Thoracic aorta (tissue), 2 donors: Measurements from ENCODE around the gene COL5A3. TPM values are rescaled to one million over a fixed set of nuclear protein-coding genes. Genes with fewer than 3 reads are reported as not detected.

Source experiments
- ATAC-seq: fragments of 150-250 bp; one replicate; pipeline ENCODE4 v1.8.0; 2017; ENCODE audit warnings: low read depth; ENCODE audit not compliant: insufficient number of reproducible peaks, low FRiP score
- DNase-seq: peaks from one replicate; pipeline ENCODE4 v3.0.0-alpha.2; 2020; ENCODE audit warnings: low spot score
- H3K27ac ChIP-seq, 2 donors: fragments of 200-600 bp; sonication (generic); 1 replicate in 1 of 2; 2 replicates in 1 of 2; pipeline ENCODE4 v1.5.1; 2016; ENCODE audit warnings: mild to moderate bottlenecking in 2 of 2, moderate library complexity in 2 of 2
- H3K27me3 ChIP-seq: fragments of 200-600 bp; sonication (generic); replicated peaks from 2 replicates; pipeline ENCODE4 v1.6.0; 2016; ENCODE audit warnings: mild to moderate bottlenecking; ENCODE audit not compliant: insufficient read depth
- H3K36me3 ChIP-seq: fragments of 200-600 bp; sonication (generic); one replicate; pipeline ENCODE4 v1.5.1; 2016
- H3K4me1 ChIP-seq, 2 donors: fragments of 200-600 bp; sonication (generic); 1 replicate in 1 of 2; 2 replicates in 1 of 2; pipeline versions ENCODE4 v1.5.1 to v1.6.0; 2016; ENCODE audit warnings: low read depth in 2 of 2, mild to moderate bottlenecking in 1 of 2; ENCODE audit not compliant: control insufficient read depth in 1 of 2
- H3K4me3 ChIP-seq: fragments of 200-600 bp; sonication (generic); 2 replicates; pipeline ENCODE4 v1.5.1; 2016; ENCODE audit warnings: mild to moderate bottlenecking
- H3K9me3 ChIP-seq: fragments of 200-600 bp; sonication (generic); 2 replicates; pipeline ENCODE4 v1.5.1; 2016
- total RNA-seq, 2 donors: library from RNA; depleted of rRNA; stranded (reverse); fragments of >200 nt; gene quantifications; one replicate each; pipeline versions ENCODE4 v1.1.0 to v1.2.3, GENCODE V29; 2016
- TF ChIP-seq, protein P1 (sequence below): fragments of 200-600 bp; sonication (generic); IDR thresholded peaks from one replicate; pipeline ENCODE4 v1.5.1; 2019; ENCODE audit warnings: antibody characterized with exemption

The COL5A3 gene
- total RNA-seq, 2 donors from 2014 or later, result 11.1 to 14.3 TPM

DNA sequence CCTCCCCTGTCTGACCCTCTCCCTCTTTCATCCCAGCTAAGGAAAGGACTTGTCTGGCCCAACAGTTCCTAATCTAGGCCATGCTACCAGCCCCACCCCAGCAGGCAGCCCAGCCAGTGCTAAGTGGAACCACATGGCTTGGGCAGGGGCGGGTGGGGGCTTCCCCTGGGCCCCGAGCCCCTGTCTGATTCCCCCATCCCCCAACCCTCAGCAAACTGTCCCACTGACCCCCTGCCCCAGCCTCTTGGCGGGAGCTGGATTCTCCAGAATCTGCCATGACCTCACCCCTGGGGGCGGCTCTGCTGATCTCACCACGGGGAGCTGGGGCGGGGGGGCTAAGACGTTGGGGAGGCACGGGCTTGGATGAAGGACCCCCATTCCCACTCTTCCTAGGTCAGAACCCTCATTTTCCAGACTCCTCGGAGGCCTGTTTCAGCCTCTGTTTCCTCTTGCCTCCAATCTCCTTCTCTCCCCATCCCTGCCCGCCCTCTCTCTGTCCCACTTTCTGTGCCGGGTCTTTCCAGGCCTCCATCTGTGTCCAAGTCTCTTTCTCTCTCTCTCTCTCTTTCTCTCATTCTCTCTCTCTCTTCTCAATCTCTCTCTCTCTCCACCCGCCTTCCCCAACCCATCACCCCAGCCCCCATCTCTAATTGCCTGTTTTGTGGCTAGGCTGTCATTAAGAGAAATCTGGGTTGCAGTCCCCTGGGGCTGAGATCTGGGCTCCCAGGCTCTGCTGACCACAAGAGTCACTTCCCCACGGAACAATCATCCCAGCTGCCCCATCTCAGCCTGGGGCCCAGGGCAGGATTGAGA is 2.7 kb downstream of the COL5A3 start:
- ATAC-seq, result no peak
- Histone ChIP-seq H3K36me3 (no peaks in the 10 kb centered on the region), H3K27ac (peak overlapping the region; percentile 9 to 21), H3K4me3 (no peak overlapping the region), H3K27me3 (peaks cover 4% of the 10 kb centered on the region), H3K9me3 (no peaks in the 10 kb centered on the region), H3K4me1 (peaks cover 29 to 50% of the 10 kb centered on the region in 2 donors)
- TF ChIP-seq, protein P1, sequence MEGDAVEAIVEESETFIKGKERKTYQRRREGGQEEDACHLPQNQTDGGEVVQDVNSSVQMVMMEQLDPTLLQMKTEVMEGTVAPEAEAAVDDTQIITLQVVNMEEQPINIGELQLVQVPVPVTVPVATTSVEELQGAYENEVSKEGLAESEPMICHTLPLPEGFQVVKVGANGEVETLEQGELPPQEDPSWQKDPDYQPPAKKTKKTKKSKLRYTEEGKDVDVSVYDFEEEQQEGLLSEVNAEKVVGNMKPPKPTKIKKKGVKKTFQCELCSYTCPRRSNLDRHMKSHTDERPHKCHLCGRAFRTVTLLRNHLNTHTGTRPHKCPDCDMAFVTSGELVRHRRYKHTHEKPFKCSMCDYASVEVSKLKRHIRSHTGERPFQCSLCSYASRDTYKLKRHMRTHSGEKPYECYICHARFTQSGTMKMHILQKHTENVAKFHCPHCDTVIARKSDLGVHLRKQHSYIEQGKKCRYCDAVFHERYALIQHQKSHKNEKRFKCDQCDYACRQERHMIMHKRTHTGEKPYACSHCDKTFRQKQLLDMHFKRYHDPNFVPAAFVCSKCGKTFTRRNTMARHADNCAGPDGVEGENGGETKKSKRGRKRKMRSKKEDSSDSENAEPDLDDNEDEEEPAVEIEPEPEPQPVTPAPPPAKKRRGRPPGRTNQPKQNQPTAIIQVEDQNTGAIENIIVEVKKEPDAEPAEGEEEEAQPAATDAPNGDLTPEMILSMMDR, result no peak
- no peak for DNase-seq

DNA sequence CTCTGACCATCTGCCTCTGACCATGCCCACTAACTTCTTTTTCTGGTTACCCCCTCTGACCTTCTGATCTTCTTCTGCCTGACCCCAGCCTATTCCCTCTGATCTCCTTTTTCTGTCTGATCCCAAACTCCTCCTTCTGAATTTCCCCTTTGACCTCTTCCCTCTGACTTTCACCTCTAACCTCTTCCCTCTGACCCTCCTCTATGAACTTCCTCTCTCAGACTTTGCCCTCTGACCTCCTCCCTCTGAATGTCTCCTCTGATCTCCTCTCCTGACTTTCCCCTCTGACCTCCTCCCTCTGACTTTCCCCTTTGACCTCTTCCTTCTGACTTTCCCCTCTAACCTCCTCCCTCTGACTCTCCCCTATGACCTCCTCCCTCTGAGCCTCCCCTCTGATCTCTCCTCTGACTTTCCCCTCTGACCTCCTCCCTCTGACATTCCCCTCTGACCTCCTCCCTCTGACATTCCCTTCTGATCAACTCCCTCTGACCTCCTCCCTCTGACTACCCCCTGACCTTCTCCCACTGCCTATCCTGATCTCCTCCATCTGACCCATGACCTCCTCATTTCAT is 3.5 kb downstream of the COL5A3 start:
- peak overlapping the region; percentile 9 to 21 for H3K27ac ChIP-seq
- no peak for ATAC-seq
- TF ChIP-seq, protein P1, result no peak

DNA sequence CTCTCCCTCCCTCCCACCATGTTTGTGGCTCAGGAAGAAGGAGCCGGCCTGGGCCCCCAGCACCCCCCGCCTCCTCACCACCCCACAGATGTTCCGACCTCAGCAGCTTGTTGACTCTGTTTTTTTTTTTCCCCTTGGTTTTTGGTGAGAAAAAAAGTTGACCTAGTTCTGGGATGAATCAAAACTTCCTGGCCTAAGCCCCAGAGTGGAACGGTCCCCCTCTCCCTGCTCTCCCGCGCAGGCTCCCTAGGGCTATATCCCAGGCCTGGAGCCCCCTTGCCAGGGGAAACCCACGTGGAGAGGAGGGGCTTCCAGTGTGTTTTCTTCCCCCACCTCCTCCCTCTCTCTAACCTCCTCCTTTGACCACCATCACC is 4.0 kb downstream of the COL5A3 start:
- DNase-seq (no peak), ATAC-seq (no peak)
- Histone ChIP-seq H3K4me1 (peaks cover 29 to 50% of the 10 kb centered on the region in 2 donors), H3K36me3 (no peaks in the 10 kb centered on the region), H3K27me3 (no peaks in the 10 kb centered on the region), H3K9me3 (no peaks in the 10 kb centered on the region), H3K27ac (peak overlapping the region in 1 of 2 donors; percentile 9), H3K4me3 (no peak overlapping the region)
- TF ChIP-seq, protein P1, result no peak

More for the DNA sequence above, 3.5 kb downstream of the COL5A3 start:
- H3K4me3 ChIP-seq, result no peak overlapping the region
- H3K9me3 ChIP-seq, result no peaks in the 10 kb centered on the region
- H3K36me3 ChIP-seq, result no peaks in the 10 kb centered on the region
- DNase-seq, result no peak
- H3K4me1 ChIP-seq, result peaks cover 29 to 50% of the 10 kb centered on the region in 2 donors
- H3K27me3 ChIP-seq, result peaks cover under 1% of the 10 kb centered on the region

DNA sequence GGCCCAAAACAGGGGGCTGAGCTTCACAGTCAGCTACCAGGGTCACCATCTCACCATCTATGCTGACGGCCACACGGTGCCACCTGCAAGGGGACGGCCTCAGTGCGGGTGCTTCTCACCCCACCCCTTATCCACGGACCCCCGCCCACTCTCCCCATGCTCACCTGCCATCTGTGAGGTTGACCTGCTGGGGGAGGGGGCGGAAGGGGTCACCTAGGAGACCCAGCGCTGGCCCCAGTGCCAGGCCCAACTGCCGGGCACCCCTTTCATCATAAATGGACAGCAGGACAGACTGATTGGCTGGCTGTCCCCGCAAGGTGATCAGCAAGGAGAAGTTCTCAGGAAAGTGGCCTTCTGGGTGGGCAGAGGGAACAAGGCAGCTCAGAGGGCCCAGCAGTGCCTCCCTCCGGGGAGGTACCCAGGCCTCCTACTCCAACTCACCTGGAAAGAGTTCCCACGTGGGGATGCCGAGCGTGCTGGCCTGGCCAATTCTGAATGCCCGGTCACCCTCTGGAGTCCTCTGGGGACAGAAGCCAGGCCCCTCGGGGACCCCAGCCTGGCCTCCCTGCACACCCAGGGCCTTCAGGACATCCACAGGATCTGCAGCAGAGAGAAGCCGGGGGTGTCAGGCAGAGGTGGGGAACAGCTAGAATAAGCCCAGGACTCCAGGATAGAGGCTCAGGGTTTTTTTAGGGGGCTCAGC is 4.5 kb downstream of the COL5A3 start:
- TF ChIP-seq, protein P1, result no peak
- Histone ChIP-seq H3K4me1 (peaks cover 28 to 50% of the 10 kb centered on the region in 2 donors), H3K27me3 (no peaks in the 10 kb centered on the region)

DNA sequence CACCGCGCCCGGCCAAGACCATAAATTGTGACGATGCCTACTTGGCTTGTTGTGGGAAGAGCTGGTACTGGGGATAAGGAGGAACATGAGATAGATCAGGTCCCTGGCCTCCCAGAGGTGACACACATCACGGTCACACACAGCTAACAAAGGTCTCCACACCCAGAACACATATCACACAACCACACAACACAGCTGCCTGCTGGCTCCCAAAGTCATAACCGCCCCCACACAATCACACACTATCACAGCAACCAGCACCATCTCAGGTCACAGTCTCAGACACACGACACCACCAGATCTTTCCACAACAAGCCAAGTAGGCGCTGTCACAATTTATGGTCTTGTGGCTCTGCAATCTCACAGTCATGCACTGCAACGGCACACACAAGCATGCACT is 5.7 kb downstream of the COL5A3 start:
- Histone ChIP-seq H3K36me3 (no peaks in the 10 kb centered on the region), H3K27ac (no peak overlapping the region), H3K4me3 (no peak overlapping the region), H3K4me1 (peaks cover 16 to 38% of the 10 kb centered on the region in 2 donors), H3K9me3 (no peaks in the 10 kb centered on the region), H3K27me3 (no peaks in the 10 kb centered on the region)
- no peak for ATAC-seq
- DNase-seq, result no peak
- TF ChIP-seq, protein P1, result no peak

More for the DNA sequence above, 4.5 kb downstream of the COL5A3 start:
- no peaks in the 10 kb centered on the region for H3K36me3 ChIP-seq
- H3K4me3 ChIP-seq, result no peak overlapping the region
- DNase-seq (no peak), ATAC-seq (no peak)
- no peaks in the 10 kb centered on the region for H3K9me3 ChIP-seq
- H3K27ac ChIP-seq, result peak overlapping the region in 1 of 2 donors; percentile 9
